Sigmoid colon (tissue), 7 donors: ENCODE results near the gene LRRC63. TPM values are rescaled to one million over a fixed set of nuclear protein-coding genes. Genes with fewer than 3 reads are reported as not detected.
A peak's percentile ranks its signal among the peaks of the same experiment; 100 is the strongest.
"Not testable (repeated sequence)": the region's sequence is repeated elsewhere in the genome, so short reads cannot be mapped to it uniquely, and the experiment has no call there.

ENCODE experiments used
- DNase-seq: peaks from one replicate; pipeline ENCODE4 v3.0.0-alpha.2; 2019
- H3K27ac ChIP-seq, 4 donors: fragments of 200-600 bp; sonication (generic); one replicate each; pipeline ENCODE4 v1.5.1; 2016 to 2019; ENCODE audit warnings: mild to moderate bottlenecking in 1 of 4
- H3K27me3 ChIP-seq, 3 donors: fragments of 200-600 bp; sonication (generic); one replicate each; pipeline ENCODE4 v1.5.1; 2019; ENCODE audit warnings: mild to moderate bottlenecking in 1 of 3
- H3K36me3 ChIP-seq, 4 donors: fragments of 200-600 bp; sonication (generic); one replicate each; pipeline ENCODE4 v1.5.1; 2016 to 2019
- H3K4me1 ChIP-seq, 4 donors: fragments of 200-600 bp; sonication (generic); one replicate each; pipeline ENCODE4 v1.5.1; 2017 to 2019
- H3K4me3 ChIP-seq, 4 donors: fragments of 200-600 bp; sonication (generic); one replicate each; pipeline ENCODE4 v1.5.1; 2017 to 2019; ENCODE audit warnings: mild to moderate bottlenecking in 2 of 4, moderate library complexity in 1 of 4
- H3K9me3 ChIP-seq, 4 donors: fragments of 200-600 bp in 3 of 4; sonication (generic) in 3 of 4; one replicate each; pipeline versions ENCODE4 v1.5.1 to v1.6.1; 2013 to 2019
- CTCF ChIP-seq, 4 experiments: fragments of 450-650 bp in 3 of 4; fragments of 200-600 bp in 1 of 4; IDR thresholded peaks; one replicate each; pipeline ENCODE4 v1.5.1; 2016 to 2019; ENCODE audit warnings: antibody characterized with exemption in 4 of 4, mild to moderate bottlenecking in 3 of 4, moderate library complexity in 2 of 4
- EP300 ChIP-seq, 4 donors: sonication (generic); formaldehyde crosslinking; IDR thresholded peaks; one replicate each; pipeline ENCODE4 v1.6.1; 2017; ENCODE audit warnings: antibody characterized with exemption in 4 of 4
- POLR2A ChIP-seq, 2 donors: fragments of 450-650 bp; IDR thresholded peaks; one replicate each; pipeline ENCODE4 v1.6.1; 2016; ENCODE audit warnings: antibody characterized with exemption in 2 of 2, mild to moderate bottlenecking in 2 of 2, moderate library complexity in 2 of 2
- POLR2AphosphoS5 ChIP-seq, 4 donors: sonication (generic); formaldehyde crosslinking; IDR thresholded peaks; one replicate each; pipeline ENCODE4 v1.6.1; 2017; ENCODE audit warnings: antibody characterized with exemption in 4 of 4
- WGBS, 2 donors: extraction: QIAGEN DNeasy Blood & Tissue Kit; methylation state at CpG; one replicate each; pipeline ENCODE4 v1.1.7; 2013; 5-methylcytosine and 5-hydroxymethylcytosine counted together
- intact Hi-C: fragments of 100-400 bp; cut with DNase I; formaldehyde crosslinking; loops from one replicate; pipeline ENCODE4 v1.15.1; 2023
- polyA plus RNA-seq, 3 donors: library from polyadenylated mRNA; stranded (reverse); fragments of 200-250 nt; gene quantifications; one replicate each; pipeline ENCODE4 v1.2.3, GENCODE V29; 2013
- total RNA-seq, 4 donors: library from RNA; depleted of rRNA; stranded (reverse); fragments of >200 nt; gene quantifications; one replicate each; pipeline ENCODE4 v1.1.0, GENCODE V29; 2016
- donor health status: healthy with polysubstance abuse.
- donor health status: Bipolar disorder and iron deficiency.
- donor health status: healthy.

Gene LRRC63
- total RNA-seq (not detected), polyA plus RNA-seq (not detected)

- H3K27ac ChIP-seq = peak within 1 kb of the TSS in 1 of 4 donors; percentile 32
- TF ChIP-seq POLR2AphosphoS5 (IDR thresholded peaks at IDR 0.05) = peak in 1 of 4 donors; percentile 28
- TF ChIP-seq CTCF (IDR thresholded peaks at IDR 0.05) = no peak
- no peak for TF ChIP-seq EP300 (IDR thresholded peaks at IDR 0.05)
- no peaks in the 10 kb centered on the region for H3K36me3 ChIP-seq
- 2% methylated on average over 53 of the region's 53 CpGs for WGBS, 2 donors
- H3K9me3 ChIP-seq = no peaks in the 10 kb centered on the region
- H3K4me1 ChIP-seq = peaks cover 0 to 17% (median 6%) of the 10 kb centered on the region in 4 donors
- H3K4me3 ChIP-seq = peak within 1 kb of the TSS; percentile 38 to 53 (median 46)
- intact Hi-C loops = no loop called here
- DNase-seq = peak; percentile 86
- no peaks in the 10 kb centered on the region for H3K27me3 ChIP-seq
Observed at GRCh38 chr13:46211483-46212351, at the start of gene LRRC63. Gene LRRC63, plus strand, starts transcription at chr13:46211928. Its CDS starts 1,107 bp downstream, at chr13:46213035.

GRCh38 chr13:46162741-46163140 lies 49.0 kb upstream of the LRRC63 start:
- 94 to 96% methylated on average over 36 of the region's 36 CpGs for WGBS, 2 donors
- not testable (repeated sequence) for DNase-seq

GRCh38 chr13:46164661-46165060 lies 47.1 kb upstream of the LRRC63 start:
- Histone ChIP-seq H3K9me3 (no peaks in the 10 kb centered on the region), H3K36me3 (no peaks in the 10 kb centered on the region), H3K27ac (no peak overlapping the region), H3K4me3 (no peak overlapping the region), H3K4me1 (peaks cover 0 to 8% (median 3%) of the 10 kb centered on the region in 4 donors), H3K27me3 (no peaks in the 10 kb centered on the region)
- intact Hi-C loops = loop anchor here (5.0 kb wide), 1 partner anchor 652 kb away; no protein-coding TSS in a partner anchor
- no peak for TF ChIP-seq POLR2A (IDR thresholded peaks at IDR 0.05)
- no peak for TF ChIP-seq POLR2AphosphoS5 (IDR thresholded peaks at IDR 0.05)
- no peak for TF ChIP-seq CTCF (IDR thresholded peaks at IDR 0.05)
- TF ChIP-seq EP300 (IDR thresholded peaks at IDR 0.05) = no peak
- no peak for DNase-seq

More at GRCh38 chr13:46162741-46163140, 49.0 kb upstream of the LRRC63 start:
- intact Hi-C loops = loop anchor here (5.0 kb wide), 1 partner anchor 650 kb away; no protein-coding TSS in a partner anchor
- H3K36me3 ChIP-seq, H3K27ac ChIP-seq, H3K9me3 ChIP-seq, H3K4me3 ChIP-seq, H3K27me3 ChIP-seq, H3K4me1 ChIP-seq: not testable (repeated sequence)

GRCh38 chr13:46165485-46166223 lies 46.1 kb upstream of the LRRC63 start:
- Histone ChIP-seq H3K36me3 (no peaks in the 10 kb centered on the region), H3K4me3 (no peak overlapping the region), H3K27me3 (no peaks in the 10 kb centered on the region), H3K27ac (no peak overlapping the region), H3K4me1 (peaks cover 0 to 8% (median 3%) of the 10 kb centered on the region in 4 donors), H3K9me3 (no peaks in the 10 kb centered on the region)
- WGBS, 2 donors = 31 to 36% methylated on average over 5 of the region's 5 CpGs
- no peak for DNase-seq
- TF ChIP-seq EP300 (IDR thresholded peaks at IDR 0.05) = no peak
- intact Hi-C loops = no loop called here

- Histone ChIP-seq H3K36me3 (no peaks in the 10 kb centered on the region), H3K27me3 (no peaks in the 10 kb centered on the region), H3K27ac (no peak overlapping the region), H3K4me3 (no peak overlapping the region), H3K4me1 (peaks cover 0 to 8% (median 3%) of the 10 kb centered on the region in 4 donors), H3K9me3 (no peaks in the 10 kb centered on the region)
- no peak for TF ChIP-seq EP300 (IDR thresholded peaks at IDR 0.05)
- no peak for TF ChIP-seq CTCF (IDR thresholded peaks at IDR 0.05)
- WGBS, 2 donors = 55 to 59% methylated on average over 1 of the region's 1 CpG
- intact Hi-C loops = no loop called here
- DNase-seq = no peak
Observed at GRCh38 chr13:46166224-46166584, 45.5 kb upstream of the LRRC63 start.
